HEK293 (cell line): ENCODE measurements around the gene C1QL3.

Experiments
- CTCF ChIA-PET: fragments of 350-600 bp; formaldehyde crosslinking; extraction: SDS; loops from one replicate; lab custom pipeline; 2021; ENCODE audit warnings: antibody characterized with exemption; lab: Yijun Ruan, JAX
- POLR2A ChIA-PET: fragments of 300-600 bp; formaldehyde crosslinking; extraction: SDS; loops from one replicate; lab custom pipeline; 2020; ENCODE audit warnings: antibody characterized with exemption, inconsistent platforms; lab: Yijun Ruan, JAX
- H3K27ac ChIP-seq: fragments of 200-500 bp; sonication (Bioruptor generic); 2 replicates; pipeline ENCODE4 v1.5.1; 2014; ENCODE audit warnings: low read depth, low read length, control low read depth, inconsistent platforms; ENCODE audit errors: extremely low read depth
- H3K36me3 ChIP-seq, 2 experiments: fragments of 200-500 bp in 1 of 2; sonication (Bioruptor generic) in 1 of 2; 1 replicate in 1 of 2; 2 replicates in 1 of 2; pipeline ENCODE4 v1.5.1; 2014 to 2017; ENCODE audit warnings: inconsistent platforms in 2 of 2, low read length in 2 of 2; ENCODE audit not compliant: control insufficient read depth in 2 of 2, insufficient read depth in 1 of 2
- H3K4me1 ChIP-seq: fragments of 200-500 bp; sonication (Bioruptor generic); 2 replicates; pipeline ENCODE4 v1.5.1; 2014; ENCODE audit warnings: mild to moderate bottlenecking, low read length, inconsistent platforms; ENCODE audit not compliant: control insufficient read depth, insufficient read depth
- H3K4me3 ChIP-seq: 2 replicates; pipeline ENCODE4 v1.5.1; 2011; ENCODE audit warnings: low read depth, mild to moderate bottlenecking, control low read depth, low read length, moderate library complexity
- H3K9me3 ChIP-seq: fragments of 200-500 bp; sonication (Bioruptor generic); 2 replicates; pipeline ENCODE4 v1.5.1; 2014; ENCODE audit warnings: low read depth, low read length, inconsistent platforms; ENCODE audit not compliant: control insufficient read depth, insufficient read depth
- FEZF1 ChIP-seq: fragments of 450-650 bp; formaldehyde crosslinking; IDR thresholded peaks from 2 replicates; pipeline ENCODE4 v1.5.1; 2016; ENCODE audit warnings: missing biosample characterization, missing genetic modification characterization
- IKZF3 ChIP-seq: fragments of 450-650 bp; IDR thresholded peaks from 2 replicates; pipeline ENCODE4 v1.5.0; 2018; ENCODE audit warnings: missing biosample characterization, mild to moderate bottlenecking, missing genetic modification characterization, moderate library complexity
- KLF8 ChIP-seq: fragments of 450-650 bp; formaldehyde crosslinking; IDR thresholded peaks from 2 replicates; pipeline ENCODE4 v1.5.1; 2016; ENCODE audit warnings: missing biosample characterization, missing genetic modification characterization
- MYNN ChIP-seq: fragments of 450-650 bp; formaldehyde crosslinking; IDR thresholded peaks from 2 replicates; pipeline ENCODE4 v1.5.1; 2016; ENCODE audit warnings: missing biosample characterization, missing genetic modification characterization, borderline replicate concordance
- PRDM1 ChIP-seq: fragments of 450-650 bp; formaldehyde crosslinking; IDR thresholded peaks from 2 replicates; pipeline ENCODE4; 2016; ENCODE audit warnings: missing biosample characterization, missing genetic modification characterization
- RBAK ChIP-seq: fragments of 450-650 bp; formaldehyde crosslinking; IDR thresholded peaks from 2 replicates; pipeline ENCODE4 v1.5.1; 2016; ENCODE audit warnings: missing biosample characterization, missing genetic modification characterization
- SCRT2 ChIP-seq: fragments of 450-650 bp; formaldehyde crosslinking; IDR thresholded peaks from 2 replicates; pipeline ENCODE4 v1.5.1; 2016; ENCODE audit warnings: missing biosample characterization, missing genetic modification characterization
- SP2 ChIP-seq: fragments of 450-650 bp; formaldehyde crosslinking; IDR thresholded peaks from 2 replicates; pipeline ENCODE4 v1.5.1; 2016; ENCODE audit warnings: missing biosample characterization, missing genetic modification characterization
- ZBTB17 ChIP-seq: fragments of 450-650 bp; formaldehyde crosslinking; IDR thresholded peaks from 2 replicates; pipeline ENCODE4 v1.5.1; 2016; ENCODE audit warnings: missing biosample characterization, missing genetic modification characterization
- ZBTB20 ChIP-seq: fragments of 450-650 bp; formaldehyde crosslinking; IDR thresholded peaks from 2 replicates; pipeline ENCODE4 v1.5.1; 2016; ENCODE audit warnings: missing biosample characterization, missing genetic modification characterization
- ZBTB7A ChIP-seq: fragments of 450-650 bp; formaldehyde crosslinking; IDR thresholded peaks from 2 replicates; pipeline ENCODE4 v1.5.1; 2016; ENCODE audit warnings: low read depth, missing biosample characterization, missing genetic modification characterization
- ZBTB8A ChIP-seq: fragments of 450-650 bp; formaldehyde crosslinking; IDR thresholded peaks from 2 replicates; pipeline ENCODE4 v1.5.1; 2016; ENCODE audit warnings: missing biosample characterization, missing genetic modification characterization
- ZFP3 ChIP-seq: fragments of 450-650 bp; formaldehyde crosslinking; IDR thresholded peaks from 2 replicates; pipeline ENCODE4 v1.5.1; 2016; ENCODE audit warnings: low read depth, missing biosample characterization, missing genetic modification characterization
- ZFP69B ChIP-seq: fragments of 450-650 bp; formaldehyde crosslinking; IDR thresholded peaks from 2 replicates; pipeline ENCODE4 v1.5.1; 2016; ENCODE audit warnings: missing biosample characterization, missing genetic modification characterization
- ZNF114 ChIP-seq: fragments of 450-650 bp; formaldehyde crosslinking; IDR thresholded peaks from 2 replicates; pipeline ENCODE4 v1.5.0; 2017; ENCODE audit warnings: missing biosample characterization, missing genetic modification characterization
- ZNF157 ChIP-seq: fragments of 450-650 bp; formaldehyde crosslinking; IDR thresholded peaks from 2 replicates; pipeline ENCODE4 v1.5.1; 2016; ENCODE audit warnings: missing biosample characterization, missing genetic modification characterization
- ZNF18 ChIP-seq: fragments of 450-650 bp; formaldehyde crosslinking; IDR thresholded peaks from 2 replicates; pipeline ENCODE4 v1.5.1; 2016; ENCODE audit warnings: missing biosample characterization, missing genetic modification characterization
- ZNF211 ChIP-seq: fragments of 450-650 bp; formaldehyde crosslinking; IDR thresholded peaks from 2 replicates; pipeline ENCODE4 v1.5.1; 2016; ENCODE audit warnings: low read depth, missing biosample characterization, missing genetic modification characterization
- ZNF24 ChIP-seq: fragments of 450-650 bp; formaldehyde crosslinking; IDR thresholded peaks from 2 replicates; pipeline ENCODE4 v1.5.1; 2016; ENCODE audit warnings: missing biosample characterization, missing genetic modification characterization
- ZNF335 ChIP-seq: fragments of 450-650 bp; formaldehyde crosslinking; conservative IDR thresholded peaks from 2 replicates; pipeline ENCODE4 v1.5.1; 2016; ENCODE audit warnings: missing biosample characterization, missing genetic modification characterization
- ZNF433 ChIP-seq: fragments of 450-650 bp; formaldehyde crosslinking; IDR thresholded peaks from 2 replicates; pipeline ENCODE4 v1.5.1; 2016; ENCODE audit warnings: missing biosample characterization, missing genetic modification characterization, low read depth
- ZNF560 ChIP-seq: fragments of 450-650 bp; formaldehyde crosslinking; IDR thresholded peaks from 2 replicates; pipeline ENCODE4 v1.5.1; 2017; ENCODE audit warnings: missing biosample characterization, missing genetic modification characterization, borderline replicate concordance
- ZNF621 ChIP-seq: fragments of 450-650 bp; formaldehyde crosslinking; IDR thresholded peaks from 2 replicates; pipeline ENCODE4 v1.5.1; 2017; ENCODE audit warnings: missing biosample characterization, missing genetic modification characterization
- ZNF658 ChIP-seq: fragments of 450-650 bp; formaldehyde crosslinking; IDR thresholded peaks from 2 replicates; pipeline ENCODE4; 2016; ENCODE audit warnings: missing biosample characterization, missing genetic modification characterization
- ZNF660 ChIP-seq: fragments of 450-650 bp; IDR thresholded peaks from 2 replicates; pipeline ENCODE4 v1.5.1; 2018; ENCODE audit warnings: missing biosample characterization, mild to moderate bottlenecking, missing genetic modification characterization
- ZNF747 ChIP-seq: fragments of 450-650 bp; formaldehyde crosslinking; IDR thresholded peaks from 2 replicates; pipeline ENCODE4 v1.5.1; 2016; ENCODE audit warnings: missing biosample characterization, missing genetic modification characterization
- ZSCAN30 ChIP-seq: fragments of 450-650 bp; IDR thresholded peaks from 2 replicates; pipeline ENCODE4 v1.5.1; 2018; ENCODE audit warnings: missing biosample characterization, mild to moderate bottlenecking, missing genetic modification characterization, moderate library complexity
- TF ChIP-seq, protein P1 (sequence below): fragments of 450-650 bp; formaldehyde crosslinking; optimal IDR thresholded peaks from 2 replicates; pipeline ENCODE3; 2016; ENCODE audit warnings: missing biosample characterization, mild to moderate bottlenecking, missing genetic modification characterization
- TF ChIP-seq, protein P2 (sequence below): fragments of 450-650 bp; formaldehyde crosslinking; IDR thresholded peaks from 2 replicates; pipeline ENCODE4 v1.5.1; 2017; ENCODE audit warnings: missing biosample characterization, missing genetic modification characterization
- TF ChIP-seq, protein P3 (sequence below): fragments of 450-650 bp; formaldehyde crosslinking; IDR thresholded peaks from 2 replicates; pipeline ENCODE4 v1.5.1; 2016; ENCODE audit warnings: missing biosample characterization, missing genetic modification characterization

The C1QL3 gene

DNA sequence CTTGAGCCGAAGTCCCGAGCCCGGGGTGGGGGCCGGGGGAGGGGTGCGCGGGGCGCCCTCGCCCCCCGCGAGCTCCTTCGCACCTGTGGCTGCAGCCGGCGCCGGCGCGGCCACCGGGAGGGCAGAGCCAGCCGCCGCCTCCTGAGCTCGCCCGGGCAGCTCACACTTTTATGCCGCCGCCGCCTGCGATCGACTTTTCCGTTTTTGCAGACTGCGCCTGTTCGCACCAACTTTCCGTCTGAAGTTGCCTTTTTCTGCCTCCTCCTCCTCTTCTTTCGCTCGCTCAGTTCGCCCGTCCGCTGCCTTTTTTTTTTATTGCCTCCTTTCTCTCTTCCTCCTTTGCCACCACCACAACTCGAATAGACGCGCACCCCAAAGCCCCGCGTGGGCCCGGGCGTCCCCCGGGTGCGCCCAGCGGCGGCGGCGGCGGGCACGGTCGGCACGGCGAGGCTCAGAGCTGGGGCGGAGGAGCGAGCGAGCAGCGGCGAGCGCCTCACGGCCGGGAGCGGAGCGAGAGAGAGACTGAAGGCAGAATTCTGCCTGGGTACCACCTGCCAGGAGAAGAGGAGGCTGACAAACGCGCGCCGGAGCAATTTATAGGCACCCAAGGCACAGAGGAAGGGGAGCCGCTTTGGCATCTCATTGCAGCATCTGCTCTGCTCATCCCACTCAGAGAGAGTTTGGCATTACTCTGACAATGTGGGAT is at the start of gene C1QL3:
C1QL3 (minus strand) TSS at position 569 of the 706 bp plus-strand sequence. CDS start 814 bp downstream, outside the sequence.
- CTCF ChIA-PET, result interaction anchor here (0.8 kb wide), 2 partner anchors 96 to 743 kb away, joined by 3 to 7 read pairs; no protein-coding TSS in a partner anchor
- H3K36me3 ChIP-seq, result no peaks in the 10 kb centered on the region
- TF ChIP-seq ZNF660 (tag by site-specific recombination) (0 out of 2 replicates have a peak, but pooled peaks have one; percentile 43), RBAK (tag by site-specific recombination) (no peak), MYNN (tag by site-specific recombination) (no peak), ZNF114 (tag by site-specific recombination) (no peak), ZNF621 (tag by site-specific recombination) (no peak), IKZF3 (tag by site-specific recombination) (no peak), ZBTB7A (tag by site-specific recombination) (no peak), ZFP3 (no peak), PRDM1 (0 out of 2 replicates have a peak, but pooled peaks have one; percentile 10), SP2 (tag by site-specific recombination) (no peak), ZNF157 (tag by site-specific recombination) (no peak), ZNF335 (tag by site-specific recombination) (peak; percentile 93), ZBTB20 (tag by site-specific recombination) (0 out of 2 replicates have a peak, but pooled peaks have one; percentile 39), ZBTB8A (tag by site-specific recombination) (peak; percentile 94), ZNF433 (tag by site-specific recombination) (no peak), ZNF24 (tag by site-specific recombination) (no peak), FEZF1 (tag by site-specific recombination) (peak; percentile 73), ZNF18 (tag by site-specific recombination) (peak; percentile 66; the same call in 1 of the 2 replicates), ZFP69B (0 out of 2 replicates have a peak, but pooled peaks have one; percentile 32), ZBTB17 (peak; percentile 92), ZNF211 (tag by site-specific recombination) (no peak), SCRT2 (tag by site-specific recombination) (peak; percentile 12; the same call in 1 of the 2 replicates), ZSCAN30 (tag by site-specific recombination) (no peak), ZNF747 (tag by site-specific recombination) (no peak), ZNF560 (tag by site-specific recombination) (no peak), KLF8 (0 out of 2 replicates have a peak, but pooled peaks have one; percentile 20), ZNF658 (tag by site-specific recombination) (no peak)
- TF ChIP-seq, protein P1, sequence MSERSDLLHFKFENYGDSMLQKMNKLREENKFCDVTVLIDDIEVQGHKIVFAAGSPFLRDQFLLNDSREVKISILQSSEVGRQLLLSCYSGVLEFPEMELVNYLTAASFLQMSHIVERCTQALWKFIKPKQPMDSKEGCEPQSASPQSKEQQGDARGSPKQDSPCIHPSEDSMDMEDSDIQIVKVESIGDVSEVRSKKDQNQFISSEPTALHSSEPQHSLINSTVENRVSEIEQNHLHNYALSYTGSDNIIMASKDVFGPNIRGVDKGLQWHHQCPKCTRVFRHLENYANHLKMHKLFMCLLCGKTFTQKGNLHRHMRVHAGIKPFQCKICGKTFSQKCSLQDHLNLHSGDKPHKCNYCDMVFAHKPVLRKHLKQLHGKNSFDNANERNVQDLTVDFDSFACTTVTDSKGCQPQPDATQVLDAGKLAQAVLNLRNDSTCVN (tag by site-specific recombination), result peak; percentile 72
- TF ChIP-seq, protein P2, sequence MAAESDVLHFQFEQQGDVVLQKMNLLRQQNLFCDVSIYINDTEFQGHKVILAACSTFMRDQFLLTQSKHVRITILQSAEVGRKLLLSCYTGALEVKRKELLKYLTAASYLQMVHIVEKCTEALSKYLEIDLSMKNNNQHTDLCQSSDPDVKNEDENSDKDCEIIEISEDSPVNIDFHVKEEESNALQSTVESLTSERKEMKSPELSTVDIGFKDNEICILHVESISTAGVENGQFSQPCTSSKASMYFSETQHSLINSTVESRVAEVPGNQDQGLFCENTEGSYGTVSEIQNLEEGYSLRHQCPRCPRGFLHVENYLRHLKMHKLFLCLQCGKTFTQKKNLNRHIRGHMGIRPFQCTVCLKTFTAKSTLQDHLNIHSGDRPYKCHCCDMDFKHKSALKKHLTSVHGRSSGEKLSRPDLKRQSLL (tag by site-specific recombination), result no peak
- TF ChIP-seq, protein P3, sequence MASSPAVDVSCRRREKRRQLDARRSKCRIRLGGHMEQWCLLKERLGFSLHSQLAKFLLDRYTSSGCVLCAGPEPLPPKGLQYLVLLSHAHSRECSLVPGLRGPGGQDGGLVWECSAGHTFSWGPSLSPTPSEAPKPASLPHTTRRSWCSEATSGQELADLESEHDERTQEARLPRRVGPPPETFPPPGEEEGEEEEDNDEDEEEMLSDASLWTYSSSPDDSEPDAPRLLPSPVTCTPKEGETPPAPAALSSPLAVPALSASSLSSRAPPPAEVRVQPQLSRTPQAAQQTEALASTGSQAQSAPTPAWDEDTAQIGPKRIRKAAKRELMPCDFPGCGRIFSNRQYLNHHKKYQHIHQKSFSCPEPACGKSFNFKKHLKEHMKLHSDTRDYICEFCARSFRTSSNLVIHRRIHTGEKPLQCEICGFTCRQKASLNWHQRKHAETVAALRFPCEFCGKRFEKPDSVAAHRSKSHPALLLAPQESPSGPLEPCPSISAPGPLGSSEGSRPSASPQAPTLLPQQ, result 0 out of 2 replicates have a peak, but pooled peaks have one; percentile 30
- TF ChIP-seq, all 188 proteins: peak for 13
- Histone ChIP-seq H3K9me3 (no peaks in the 10 kb centered on the region), H3K4me3 (peak within 1 kb of the TSS; percentile 36), H3K4me1 (no peaks in the 10 kb centered on the region), H3K27ac (no peak within 1 kb of the TSS)
- POLR2A ChIA-PET, result interaction anchor here (0.7 kb wide), 1 partner anchor 85 kb away, joined by 3 read pairs; the partner anchor contains the start of gene PTER
